Measurements from ENCODE around the gene DNAJB13. TPM values are rescaled to one million over a fixed set of nuclear protein-coding genes. Genes with fewer than 3 reads are reported as not detected.
"Not testable (repeated sequence)": the region's sequence is repeated elsewhere in the genome, so short reads cannot be mapped to it uniquely, and the experiment has no call there.

Gene DNAJB13, protein sequence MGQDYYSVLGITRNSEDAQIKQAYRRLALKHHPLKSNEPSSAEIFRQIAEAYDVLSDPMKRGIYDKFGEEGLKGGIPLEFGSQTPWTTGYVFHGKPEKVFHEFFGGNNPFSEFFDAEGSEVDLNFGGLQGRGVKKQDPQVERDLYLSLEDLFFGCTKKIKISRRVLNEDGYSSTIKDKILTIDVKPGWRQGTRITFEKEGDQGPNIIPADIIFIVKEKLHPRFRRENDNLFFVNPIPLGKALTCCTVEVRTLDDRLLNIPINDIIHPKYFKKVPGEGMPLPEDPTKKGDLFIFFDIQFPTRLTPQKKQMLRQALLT
- polyA plus RNA-seq (2013, experiment 1 of 2; ENCODE audit: insufficient read length), result 0.81 TPM
- polyA plus RNA-seq (2013, experiment 2 of 2; ENCODE audit: insufficient read length), result 0.98 TPM

DNA sequence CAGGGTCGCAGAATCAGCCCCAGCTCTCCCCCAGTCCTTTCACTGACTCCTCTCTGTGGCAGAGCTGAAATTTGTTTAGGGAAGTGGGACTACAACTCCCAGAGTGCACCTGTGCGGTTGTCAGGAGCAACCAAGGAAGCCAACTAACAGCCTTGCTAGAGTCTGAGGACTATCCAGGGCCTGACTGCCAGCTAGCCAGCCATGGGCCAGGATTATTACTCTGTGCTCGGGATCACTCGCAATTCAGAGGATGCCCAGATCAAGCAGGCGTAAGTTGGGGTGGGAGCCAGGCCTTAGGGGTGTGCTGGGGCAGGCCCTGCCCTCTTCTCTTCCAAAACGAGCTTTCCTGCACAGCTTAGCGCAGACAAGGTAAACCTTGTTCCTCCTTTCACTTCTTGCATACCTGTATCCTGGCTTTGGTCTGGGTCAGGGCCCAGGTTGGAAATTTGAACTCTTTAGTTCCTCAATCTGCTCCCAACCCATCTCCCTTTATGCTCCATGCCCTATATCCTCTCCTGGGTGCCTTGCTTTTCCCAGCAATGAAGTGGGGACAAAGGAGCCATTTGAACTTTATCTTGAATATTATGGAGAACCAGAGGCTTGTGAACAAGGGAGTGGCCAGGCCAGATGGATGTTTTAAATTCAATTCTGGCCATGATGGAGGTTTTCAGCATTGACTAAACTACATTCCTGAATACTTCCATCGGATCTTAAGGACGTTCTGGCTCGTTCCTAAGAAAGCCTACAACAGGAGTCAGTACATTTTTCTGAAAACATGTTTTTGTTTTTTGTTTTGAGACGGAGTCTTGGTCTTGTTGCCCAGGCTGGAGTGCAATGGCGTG lies at the start of gene DNAJB13:
Gene DNAJB13, plus strand, starts transcription at position 158 of the 842 bp plus-strand sequence. Its CDS starts 44 bp downstream, at position 202.
- DNase-seq, result peak; percentile 25

DNA sequence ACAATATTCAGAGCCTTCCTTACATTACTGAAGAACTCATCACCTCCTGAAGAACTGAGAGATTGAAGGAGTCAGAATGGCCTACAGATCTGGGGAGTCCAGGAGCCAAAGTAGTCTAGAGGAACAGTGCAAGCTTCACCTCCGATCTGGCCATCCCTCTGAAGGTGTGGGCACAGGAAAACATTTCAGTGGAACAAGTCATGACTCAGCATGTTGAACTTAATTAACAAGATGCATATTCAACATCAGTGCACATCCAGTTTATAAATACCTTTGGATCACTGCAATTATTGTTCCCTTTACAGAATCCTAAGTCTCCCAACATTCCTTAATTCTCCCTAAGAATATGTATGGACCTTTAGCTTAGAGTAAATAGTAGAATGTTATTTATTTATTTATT lies 48.5 kb upstream of the DNAJB13 start:
- no peak for DNase-seq

DNA sequence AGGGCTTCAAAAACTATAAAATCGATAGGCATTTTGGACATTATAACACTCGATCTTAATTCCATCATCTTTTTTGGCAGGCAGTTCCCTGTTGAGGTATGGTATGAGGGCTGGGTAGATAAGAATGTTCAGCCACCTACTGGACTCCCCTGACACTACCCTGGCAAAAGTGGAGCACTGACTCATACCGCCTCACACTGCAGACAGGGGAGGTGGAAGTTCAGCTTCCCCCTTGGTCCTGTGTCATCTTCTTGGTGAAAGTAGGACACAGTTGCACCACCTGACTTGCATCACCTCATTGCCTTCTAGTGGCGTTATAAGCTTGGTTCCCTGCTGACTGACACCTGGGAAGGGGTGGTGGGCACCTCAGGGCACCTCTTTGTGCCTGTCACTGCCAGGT lies 43.6 kb upstream of the DNAJB13 start:
- DNase-seq, result peak; percentile 31

DNA sequence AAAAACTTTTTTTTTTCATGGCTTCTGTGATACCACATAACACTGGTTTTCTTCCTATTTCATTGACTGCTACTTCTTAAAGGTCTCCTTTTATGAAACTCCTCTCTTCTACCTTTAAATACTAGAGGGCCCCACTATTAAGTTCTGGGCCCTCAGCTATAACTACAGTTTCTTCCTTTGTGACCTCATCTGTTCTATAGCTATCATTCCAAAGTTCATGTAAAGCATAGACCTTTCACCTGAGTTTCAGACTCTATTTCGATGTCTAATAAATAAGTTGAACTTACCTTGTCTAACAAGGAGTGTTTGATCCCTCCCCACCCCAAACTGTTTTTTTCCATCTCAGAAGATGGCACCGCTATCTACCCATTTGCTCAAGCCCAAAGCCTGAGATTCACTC lies 38.8 kb upstream of the DNAJB13 start:
- no peak for DNase-seq

DNA sequence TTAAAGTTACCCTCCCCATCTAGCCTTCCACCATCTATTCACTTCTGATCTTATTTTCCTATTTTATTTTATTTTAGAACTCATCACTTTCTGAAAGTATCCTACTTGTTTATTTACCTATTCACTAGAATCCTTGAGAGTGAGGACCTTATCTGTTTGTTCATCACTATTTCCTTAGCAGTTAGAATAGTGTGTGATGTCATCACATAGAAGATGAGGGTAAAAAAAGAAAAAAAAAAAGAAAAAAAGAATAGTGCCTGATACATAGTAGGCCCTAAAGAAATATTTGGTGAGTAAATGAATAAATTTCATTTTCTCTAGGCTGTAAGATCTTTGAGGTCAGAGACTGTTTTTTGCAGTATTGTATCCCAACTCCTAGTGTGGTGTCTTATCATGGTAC lies 37.4 kb upstream of the DNAJB13 start:
- no peak for DNase-seq

DNA sequence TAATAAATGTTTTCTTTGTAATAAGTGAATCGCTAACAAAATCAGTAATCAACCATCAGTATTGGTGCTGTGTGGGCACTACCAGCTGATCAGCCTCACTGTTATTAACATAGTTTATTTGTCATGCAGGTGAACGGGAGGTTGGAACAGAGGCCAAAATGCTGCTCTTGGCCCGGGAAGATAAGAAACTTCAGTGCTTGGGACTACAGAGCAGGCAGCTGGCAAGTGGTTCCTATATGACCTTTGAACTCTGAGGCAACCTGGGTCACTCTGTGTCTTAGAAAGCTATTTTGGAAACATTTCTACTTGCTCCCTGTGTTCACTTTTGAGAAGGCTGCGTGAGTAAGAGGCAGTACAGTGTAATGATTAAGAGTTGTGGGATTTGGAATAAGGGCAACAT lies 36.5 kb upstream of the DNAJB13 start:
- no peak for DNase-seq

DNA sequence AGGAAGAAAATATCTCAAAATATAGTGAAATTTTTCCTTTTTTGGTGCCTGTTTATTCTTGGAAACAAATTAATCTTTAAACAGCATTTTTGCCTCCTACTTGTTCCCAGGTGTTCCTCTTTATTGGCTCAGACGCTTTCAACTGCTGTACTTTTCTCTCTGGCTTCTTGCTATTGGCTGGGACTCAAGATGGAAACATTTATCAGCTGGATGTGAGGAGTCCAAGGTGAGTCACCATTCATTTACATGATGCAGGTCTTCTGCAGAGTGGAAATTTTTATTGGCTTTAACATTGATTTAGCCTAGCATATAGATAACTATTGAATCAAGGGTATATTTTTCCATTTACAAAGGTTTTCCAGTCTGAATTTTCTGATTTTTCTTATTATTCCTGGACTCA lies 34.4 kb upstream of the DNAJB13 start:
- DNase-seq, result no peak

DNA sequence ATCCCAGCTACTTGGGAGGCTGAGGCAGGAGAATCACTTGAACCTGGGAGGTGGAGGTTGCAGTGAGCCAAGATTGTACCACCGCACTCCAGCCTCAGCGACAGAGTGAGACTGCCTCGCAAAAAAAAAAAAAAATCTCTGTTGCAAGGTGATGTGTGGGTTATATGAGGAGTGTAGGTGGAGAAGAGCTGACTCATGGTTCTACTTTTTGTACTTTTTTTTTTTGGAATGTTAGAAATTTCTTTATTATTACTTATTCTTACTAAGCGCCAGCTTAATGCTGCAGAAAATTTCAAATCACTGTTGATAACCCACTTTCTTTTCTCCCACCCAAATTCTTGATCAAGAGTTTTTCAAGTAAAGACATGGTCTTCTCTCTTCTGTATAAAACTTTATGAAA lies 29.6 kb upstream of the DNAJB13 start:
- no peak for DNase-seq

DNA sequence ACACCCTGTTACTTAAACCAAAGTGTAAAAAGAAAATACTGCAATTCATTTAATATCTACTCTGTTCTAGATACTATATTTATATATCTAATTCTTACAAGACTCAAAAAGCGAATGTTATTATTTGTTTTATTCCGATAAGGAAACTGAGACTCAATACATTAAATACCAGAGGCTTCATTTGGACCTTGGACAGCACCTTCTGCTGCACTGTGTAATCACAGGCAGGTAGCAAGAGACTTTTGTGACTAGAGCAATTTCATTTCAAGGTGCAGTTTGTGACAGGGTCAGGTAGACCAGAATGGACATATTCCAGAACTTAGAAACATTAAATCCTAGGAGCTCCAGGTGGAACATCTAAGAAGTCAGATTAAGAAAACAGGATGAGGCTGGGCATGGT lies 21.4 kb upstream of the DNAJB13 start:
- DNase-seq, result no peak

DNA sequence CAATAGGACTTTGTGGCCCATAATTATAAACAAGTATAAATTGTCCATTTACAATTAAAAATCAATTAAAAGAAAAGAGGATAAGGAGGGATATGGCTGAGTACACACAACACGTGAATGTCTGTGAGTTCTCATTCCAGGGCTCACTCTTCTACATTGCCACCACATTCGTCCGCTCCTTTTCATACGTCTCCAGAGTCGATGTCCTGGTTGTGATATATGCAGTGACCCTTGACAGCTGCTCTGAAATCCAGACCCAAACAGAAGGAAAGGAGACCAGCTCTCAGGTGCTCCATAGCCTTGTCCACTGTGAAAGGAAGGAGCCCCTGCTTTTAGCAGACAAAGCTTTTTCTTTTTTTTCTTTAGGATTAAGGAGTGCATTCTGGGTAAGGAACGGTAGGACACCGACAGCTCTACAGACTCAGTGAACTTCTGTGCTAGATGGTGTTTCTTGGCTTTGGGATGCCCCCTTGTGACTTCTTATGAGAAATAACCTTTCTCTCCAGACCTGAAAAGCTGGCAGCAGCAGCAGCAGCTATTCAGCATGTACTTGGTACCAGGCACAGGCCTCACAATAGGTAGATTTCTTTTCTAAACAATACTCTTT lies 19.7 kb upstream of the DNAJB13 start:
- peak; percentile 72 for DNase-seq

DNA sequence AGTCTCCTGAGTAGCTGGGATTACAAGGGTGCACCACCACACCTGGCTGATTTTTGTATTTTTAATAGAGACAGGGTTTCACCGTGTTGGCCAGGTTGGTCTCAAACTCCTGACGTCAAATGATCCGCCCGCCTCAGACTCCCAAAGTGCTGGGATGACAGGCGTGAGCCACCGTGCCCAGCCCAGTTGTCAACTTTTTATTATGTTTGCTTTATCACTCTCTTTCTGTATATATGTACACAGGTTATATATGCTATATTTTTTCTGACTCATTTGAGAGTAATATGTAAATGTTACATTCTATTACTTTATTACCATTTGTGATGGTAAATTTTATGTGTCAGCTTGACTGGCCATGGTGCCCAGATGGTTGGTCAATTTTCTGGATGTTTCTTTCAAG lies 18.9 kb upstream of the DNAJB13 start:
- no peak for DNase-seq

DNA sequence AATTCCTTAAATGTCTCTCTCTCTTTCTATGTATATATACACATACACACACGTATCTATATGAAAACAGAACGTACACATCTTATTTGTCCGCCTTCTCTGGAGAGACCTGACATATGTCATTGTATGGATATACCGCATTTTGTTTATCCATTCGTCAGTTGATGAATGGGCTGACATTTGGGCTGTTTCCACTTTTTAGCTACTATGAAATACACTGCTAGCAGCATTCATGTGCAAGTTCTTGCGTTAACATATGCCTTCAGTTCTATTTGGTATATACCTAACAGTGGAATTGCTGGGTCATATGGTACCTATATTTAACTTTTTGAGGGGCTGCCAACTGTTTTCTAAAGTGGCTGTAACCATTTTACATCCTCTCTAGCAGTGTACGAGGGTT lies 18.0 kb upstream of the DNAJB13 start:
- no peak for DNase-seq

DNA sequence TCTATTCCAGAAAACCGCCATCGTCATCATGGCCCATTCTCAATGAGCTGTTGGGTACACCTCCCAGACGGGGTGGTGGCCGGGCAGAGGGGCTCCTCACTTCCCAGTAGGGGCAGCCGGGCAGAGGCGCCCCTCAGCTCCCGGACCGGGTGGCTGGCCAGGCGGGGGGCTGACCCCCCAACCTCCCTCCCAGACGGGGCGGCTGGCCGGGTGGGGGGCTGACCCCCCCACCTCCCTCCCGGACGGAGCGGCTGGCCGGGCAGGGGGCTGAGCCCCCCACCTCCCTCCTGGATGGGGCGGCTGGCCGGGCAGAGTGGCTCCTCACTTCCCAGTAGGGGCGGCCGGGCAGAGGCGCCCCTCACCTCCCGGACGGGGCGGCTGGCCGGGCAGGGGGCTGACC lies 14.8 kb upstream of the DNAJB13 start:
- not testable (repeated sequence) for DNase-seq

DNA sequence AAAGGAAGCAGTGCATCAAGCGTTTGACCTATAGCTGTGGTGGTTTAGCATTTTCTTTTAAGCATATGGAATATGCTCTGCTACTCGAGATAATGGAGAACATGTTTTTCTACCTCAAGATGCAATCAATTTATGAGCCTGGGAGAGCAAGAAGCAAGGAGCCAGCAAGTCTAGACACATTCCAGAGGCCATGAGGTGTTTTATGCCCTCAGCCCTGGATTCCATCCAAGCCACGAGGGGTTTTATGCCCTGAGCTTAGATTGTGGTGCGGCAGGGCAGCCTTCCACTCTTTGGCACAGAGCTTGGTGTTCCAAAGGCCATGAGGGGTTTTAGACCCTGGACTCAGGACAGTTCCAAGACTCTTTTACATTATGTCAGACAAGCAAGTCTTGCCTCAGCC lies 11.7 kb upstream of the DNAJB13 start:
- DNase-seq, result peak; percentile 48

DNA sequence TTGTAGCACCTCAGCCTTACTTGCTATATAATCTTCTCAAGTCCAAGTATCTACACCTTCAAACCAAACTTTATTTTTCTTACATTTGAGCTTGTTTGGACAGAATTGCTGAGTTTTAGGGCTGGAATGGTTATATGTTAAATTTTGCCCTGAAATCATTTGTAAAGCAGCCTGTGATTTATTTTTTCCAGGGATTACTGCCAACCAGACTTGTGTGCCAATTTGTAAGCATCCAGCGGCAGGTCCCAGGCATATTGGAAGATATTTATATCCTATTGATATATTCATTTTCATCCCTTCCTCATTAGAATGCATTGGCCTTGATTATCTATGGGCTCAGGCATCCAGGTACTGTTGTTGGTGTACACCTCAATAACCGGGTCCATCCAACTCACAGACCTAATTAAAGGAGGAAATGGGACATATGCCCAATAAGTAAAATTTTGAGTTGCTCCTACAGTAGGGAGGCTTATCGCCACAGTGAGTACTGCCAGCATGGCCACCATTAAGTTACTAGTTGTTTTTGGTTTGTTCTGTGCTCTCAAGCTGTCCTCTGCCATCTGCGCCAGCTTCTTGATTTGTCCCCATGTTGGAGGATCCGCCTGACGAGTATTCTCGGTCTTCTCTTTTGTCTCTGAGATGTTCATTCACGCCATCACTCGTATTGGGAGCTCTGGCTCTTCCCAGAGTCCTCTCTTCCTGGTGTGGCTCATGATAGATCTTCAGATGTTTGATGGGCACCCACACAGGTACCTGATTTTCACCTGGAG lies 9.8 kb upstream of the DNAJB13 start:
- DNase-seq, result no peak

DNA sequence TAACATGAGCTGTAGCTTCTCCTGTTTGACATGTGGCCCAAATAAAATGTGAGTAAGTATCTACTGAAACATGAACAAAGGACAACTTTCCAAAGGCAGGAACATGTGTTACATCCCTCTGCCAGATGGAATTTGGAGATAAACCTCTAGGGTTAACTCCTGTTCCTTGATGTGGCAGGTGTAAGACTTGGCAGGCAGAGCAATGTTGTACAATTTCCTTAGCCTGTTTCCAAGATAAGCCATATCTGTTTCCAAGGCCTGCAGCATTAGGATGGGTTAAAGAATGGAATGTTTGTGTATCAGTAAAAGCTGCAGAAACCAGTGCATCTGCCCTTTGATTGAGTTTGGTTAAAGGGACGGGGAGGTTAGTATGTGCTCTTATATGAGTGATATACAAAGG lies 8.8 kb upstream of the DNAJB13 start:
- no peak for DNase-seq

DNA sequence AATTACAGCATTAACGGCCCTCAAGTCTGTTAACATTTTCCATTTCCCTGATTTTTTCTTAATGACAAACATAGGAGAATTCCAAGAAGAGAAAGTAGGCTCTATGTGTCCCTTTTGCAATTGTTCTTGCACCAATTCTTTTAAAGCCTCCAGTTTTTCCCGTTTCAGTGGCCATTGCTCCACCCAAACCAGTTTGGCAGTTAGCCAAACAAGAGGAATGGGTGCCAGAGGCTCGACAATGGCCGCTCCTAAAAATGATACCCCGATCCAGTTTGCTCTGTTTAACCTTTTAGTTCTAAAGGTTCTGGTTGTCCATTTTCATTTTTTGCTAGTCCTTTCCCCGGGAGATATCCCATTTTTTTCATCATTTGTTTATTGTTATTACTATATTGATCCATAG lies 6.7 kb upstream of the DNAJB13 start:
- DNase-seq, result no peak

DNA sequence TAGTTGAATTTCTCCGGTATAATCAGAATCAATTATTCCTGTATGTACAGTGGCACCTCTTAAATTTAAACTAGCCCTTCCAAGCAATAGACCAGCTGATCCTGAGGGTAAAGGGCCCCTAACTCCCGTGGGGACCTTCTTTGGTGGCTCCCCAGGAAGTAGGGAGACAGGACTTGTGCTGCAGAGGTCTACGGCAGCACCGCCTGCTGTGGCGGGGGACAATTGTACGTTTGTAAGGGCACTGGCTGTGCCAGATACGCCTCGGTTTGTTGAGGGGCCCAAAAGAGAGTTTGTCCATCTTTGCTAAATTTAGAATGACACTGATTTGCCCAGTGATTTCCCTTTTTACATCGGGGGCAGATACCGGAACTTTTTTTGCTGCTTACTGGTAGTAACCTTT lies 5.9 kb upstream of the DNAJB13 start:
- DNase-seq, result no peak

DNA sequence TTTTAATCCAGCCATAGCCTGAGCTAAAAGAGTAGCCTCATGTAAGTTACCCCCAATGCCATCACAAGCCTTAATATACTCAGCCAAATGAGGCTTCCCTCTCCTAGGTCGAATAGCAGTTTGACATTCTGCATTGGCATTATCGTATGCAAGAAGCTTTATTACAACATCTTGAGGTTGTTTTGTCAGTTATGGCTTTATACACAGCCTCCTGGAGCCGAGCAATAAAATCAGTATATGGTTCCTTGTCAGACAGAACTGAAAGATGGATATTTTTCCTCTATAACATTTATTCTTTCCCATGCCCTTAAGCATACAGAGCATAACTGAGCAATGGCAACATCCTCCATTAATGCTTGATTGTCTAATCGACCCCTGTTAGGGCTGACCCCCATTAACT lies 5.4 kb upstream of the DNAJB13 start:
- no peak for DNase-seq

DNA sequence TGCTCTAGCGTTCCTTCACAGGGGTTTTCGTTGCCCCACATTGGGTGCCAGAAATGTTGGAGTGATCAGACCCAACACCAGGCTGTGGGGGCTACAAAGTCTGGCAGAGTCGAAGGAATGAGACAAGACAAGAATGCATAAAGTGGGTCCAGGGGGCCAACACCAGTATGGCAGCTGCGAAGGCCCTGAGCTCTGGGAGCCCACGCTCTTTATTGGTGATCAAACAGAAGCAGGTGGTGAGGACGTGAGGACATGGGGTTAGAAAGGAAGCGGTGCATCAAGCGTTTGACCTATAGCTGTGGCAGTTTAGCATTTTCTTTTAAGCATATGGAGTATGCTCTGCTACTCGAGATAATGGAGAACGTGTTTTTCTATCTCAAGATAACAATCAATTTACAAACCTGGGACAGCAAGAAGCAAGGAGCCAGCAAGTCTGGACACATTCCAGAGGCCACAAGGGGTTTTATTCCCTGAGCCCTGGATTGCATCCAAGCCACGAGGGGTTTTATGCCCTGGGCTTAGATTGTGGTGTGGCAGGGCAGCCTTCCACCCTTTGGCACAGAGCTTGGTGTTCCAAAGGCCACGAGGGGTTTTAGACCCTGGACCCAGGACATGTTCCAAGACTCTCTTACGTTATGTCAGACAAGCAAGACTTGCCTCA lies 3.9 kb upstream of the DNAJB13 start:
- no peak for DNase-seq

DNA sequence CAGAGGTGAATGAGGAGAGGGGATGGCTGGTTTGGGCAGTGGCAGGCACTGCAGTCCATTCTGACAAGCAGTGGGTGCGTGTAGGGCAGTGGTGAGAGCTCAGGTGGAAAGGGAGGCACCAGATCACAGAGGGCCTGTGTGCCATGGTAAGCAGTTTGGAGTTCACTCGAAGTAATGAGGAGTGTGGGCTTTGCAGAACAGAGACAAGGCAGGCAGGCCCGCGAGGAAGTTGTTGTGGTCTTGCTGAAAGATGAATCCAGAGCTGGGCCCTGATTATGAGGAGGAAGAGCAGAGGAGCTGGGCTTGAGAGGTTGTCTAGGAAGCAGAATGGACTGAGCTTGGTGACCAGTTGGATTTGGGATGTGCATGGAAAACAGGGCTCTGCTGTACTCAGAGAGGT lies 1.6 kb upstream of the DNAJB13 start:
- DNase-seq, result no peak

DNA sequence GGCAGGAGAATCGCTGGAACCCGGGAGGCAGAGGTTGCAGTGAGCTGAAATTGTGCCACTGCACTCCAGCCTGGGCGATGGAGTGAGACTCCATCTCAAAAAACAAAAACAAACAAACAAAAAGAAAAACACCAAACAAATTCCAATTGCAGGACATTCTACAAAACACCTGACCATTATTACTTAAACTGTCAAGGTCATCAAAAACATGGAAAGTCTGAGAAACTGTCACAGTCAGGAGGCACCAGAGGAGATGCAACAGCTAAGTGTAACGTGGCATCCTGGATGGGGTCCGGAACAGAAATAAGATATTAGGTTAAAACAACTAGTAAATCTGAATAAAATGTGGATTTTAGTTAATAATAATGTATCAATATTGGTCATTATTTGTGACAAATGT lies 914 bp upstream of the DNAJB13 start:
- no peak for DNase-seq

Data from fibroblast of skin of abdomen (primary cell).